ENCODE results near the gene MPPED1. TPM values are rescaled to one million over a fixed set of nuclear protein-coding genes. Genes with fewer than 3 reads are reported as not detected.

Gene MPPED1
- total and polyA plus RNA-seq, 4 donors, result 14.3 to 23.3 (median 16.0) TPM

DNA sequence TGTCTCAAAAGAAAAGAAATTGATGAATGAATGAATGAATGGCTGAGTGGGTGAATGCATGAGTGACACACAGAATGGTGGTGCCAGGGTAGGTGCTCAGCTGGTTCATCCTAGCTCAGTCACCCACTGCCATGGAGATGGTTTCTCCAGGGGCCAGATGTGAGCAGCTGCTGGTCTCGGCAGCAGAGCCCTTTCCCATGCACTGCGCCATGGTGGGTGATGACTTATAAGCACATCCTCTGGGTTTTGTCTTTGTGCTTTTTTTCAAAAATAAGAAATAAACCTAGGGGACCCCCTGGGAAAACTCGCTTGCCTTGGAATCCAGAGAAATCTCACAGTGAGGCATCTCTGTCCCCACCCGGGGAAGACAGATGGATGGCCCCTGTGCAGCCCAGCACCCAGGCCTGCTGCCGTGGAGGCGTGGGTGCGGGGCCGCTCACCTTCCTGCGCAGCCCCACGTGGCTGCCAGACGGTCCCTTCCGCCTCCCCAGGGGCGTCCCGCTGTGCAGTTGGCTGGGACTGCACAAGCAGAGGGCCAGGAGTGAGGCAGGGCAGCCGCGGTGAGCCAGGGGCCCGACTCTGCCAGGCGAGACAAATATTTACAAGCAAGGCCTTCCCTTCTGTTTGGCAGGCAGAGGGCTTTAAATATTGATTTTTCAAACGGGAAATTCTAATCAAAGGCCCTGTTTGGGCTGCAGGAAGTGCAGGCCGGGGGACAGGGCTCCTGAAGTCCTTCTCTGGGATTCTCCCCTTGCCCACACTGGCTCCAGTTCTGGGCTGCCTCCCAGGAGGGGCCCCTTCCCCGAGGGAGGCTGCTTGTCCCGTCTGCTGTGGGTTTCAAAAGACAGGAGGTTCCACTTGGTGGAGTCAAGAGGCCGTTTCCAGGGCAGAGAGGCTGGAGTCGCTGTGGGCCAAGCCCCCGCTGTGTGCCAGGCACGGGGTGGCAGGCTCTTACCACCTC, 24.3 kb downstream of the MPPED1 start:
- peak in 1 of 6 donors; percentile 76 for DNase-seq (ENCODE audit: low read depth in 4 of 6, low spot score in 6 of 6)
- Histone ChIP-seq H3K27me3 (ENCODE audit: control insufficient read depth, insufficient read depth, low read length) (no peaks in the 10 kb centered on the region), H3K9me3 (ENCODE audit: control insufficient read depth, insufficient read depth, low read length) (no peaks in the 10 kb centered on the region), H3K4me3 (ENCODE audit: low read depth, low read length) (no peak overlapping the region), H3K4me1 (ENCODE audit: control insufficient read depth, insufficient read depth, low read length) (peaks cover 20% of the 10 kb centered on the region), H3K27ac (ENCODE audit: low read depth, low read length) (no peak overlapping the region), H3K36me3 (ENCODE audit: control insufficient read depth, insufficient read depth, low read length) (peaks cover 23% of the 10 kb centered on the region)
- 40% methylated on average over 23 of the region's 26 CpGs for WGBS (ENCODE audit: insufficient coverage)

DNA sequence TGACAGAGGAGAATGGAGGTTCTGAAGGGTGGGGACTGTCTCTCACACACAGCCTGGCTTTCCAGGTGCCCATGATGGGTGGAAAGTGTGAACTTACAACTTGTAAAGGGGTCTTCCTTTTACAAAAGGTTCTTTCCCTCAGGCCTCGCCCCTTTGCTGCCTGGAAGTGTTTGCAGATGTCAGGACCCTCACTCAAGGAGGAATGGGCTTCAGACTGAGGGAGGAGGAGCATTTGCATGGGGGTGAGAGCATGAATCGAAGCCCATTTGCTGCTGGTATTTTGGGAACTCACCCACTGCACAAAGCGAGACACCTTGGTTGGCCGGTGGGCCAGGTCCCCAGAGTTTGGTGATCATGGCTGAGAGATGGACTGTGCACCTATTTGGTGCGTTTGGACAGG, 25.1 kb downstream of the MPPED1 start:
- 87% methylated on average over 3 of the region's 5 CpGs for WGBS (ENCODE audit: insufficient coverage)
- no peak for DNase-seq (ENCODE audit: low read depth in 4 of 6, low spot score in 6 of 6)
- no peaks in the 10 kb centered on the region for H3K27me3 ChIP-seq (ENCODE audit: control insufficient read depth, insufficient read depth, low read length)
- H3K9me3 ChIP-seq (ENCODE audit: control insufficient read depth, insufficient read depth, low read length), result no peaks in the 10 kb centered on the region
- no peak overlapping the region for H3K4me3 ChIP-seq (ENCODE audit: low read depth, low read length)
- peaks cover 21% of the 10 kb centered on the region for H3K4me1 ChIP-seq (ENCODE audit: control insufficient read depth, insufficient read depth, low read length)
- no peak overlapping the region for H3K27ac ChIP-seq (ENCODE audit: low read depth, low read length)
- H3K36me3 ChIP-seq (ENCODE audit: control insufficient read depth, insufficient read depth, low read length), result peaks cover 23% of the 10 kb centered on the region

DNA sequence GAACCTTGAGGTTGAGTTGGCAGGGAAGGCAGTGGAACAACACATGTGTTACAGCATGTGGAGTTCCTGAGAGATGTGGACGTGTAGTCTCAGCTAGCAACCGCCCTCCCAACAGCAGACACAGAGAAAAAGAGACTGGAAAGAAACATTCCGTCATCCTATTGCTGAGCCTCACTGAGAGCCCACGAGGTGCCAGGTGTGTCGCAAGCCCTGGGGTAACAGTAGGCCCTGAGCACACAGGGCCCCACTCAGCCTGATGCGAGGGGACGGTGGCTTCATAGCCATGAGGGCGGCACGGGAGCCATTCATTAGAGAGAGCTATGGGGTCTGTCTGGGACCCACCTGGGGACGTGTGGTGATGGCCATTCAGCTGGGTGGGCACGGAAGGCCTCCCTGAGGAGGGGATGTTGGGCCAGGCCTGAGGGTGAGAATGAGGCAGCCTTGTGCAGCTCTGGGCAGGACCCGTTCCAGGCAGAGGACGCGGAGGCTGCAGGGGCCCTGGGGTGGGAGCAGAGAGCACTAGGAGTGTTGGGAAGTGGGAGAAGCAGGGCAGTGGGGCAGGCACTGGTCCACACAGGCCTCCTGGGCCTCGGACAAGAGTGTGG, 26.2 kb downstream of the MPPED1 start:
- H3K27me3 ChIP-seq (ENCODE audit: control insufficient read depth, insufficient read depth, low read length), result no peaks in the 10 kb centered on the region
- no peak for DNase-seq (ENCODE audit: low read depth in 4 of 6, low spot score in 6 of 6)
- 82% methylated on average over 15 of the region's 15 CpGs for WGBS (ENCODE audit: insufficient coverage)
- H3K36me3 ChIP-seq (ENCODE audit: control insufficient read depth, insufficient read depth, low read length), result peaks cover 23% of the 10 kb centered on the region
- H3K4me3 ChIP-seq (ENCODE audit: low read depth, low read length), result no peak overlapping the region
- H3K4me1 ChIP-seq (ENCODE audit: control insufficient read depth, insufficient read depth, low read length), result peaks cover 19% of the 10 kb centered on the region
- H3K9me3 ChIP-seq (ENCODE audit: control insufficient read depth, insufficient read depth, low read length), result no peaks in the 10 kb centered on the region
- H3K27ac ChIP-seq (ENCODE audit: low read depth, low read length), result no peak overlapping the region

DNA sequence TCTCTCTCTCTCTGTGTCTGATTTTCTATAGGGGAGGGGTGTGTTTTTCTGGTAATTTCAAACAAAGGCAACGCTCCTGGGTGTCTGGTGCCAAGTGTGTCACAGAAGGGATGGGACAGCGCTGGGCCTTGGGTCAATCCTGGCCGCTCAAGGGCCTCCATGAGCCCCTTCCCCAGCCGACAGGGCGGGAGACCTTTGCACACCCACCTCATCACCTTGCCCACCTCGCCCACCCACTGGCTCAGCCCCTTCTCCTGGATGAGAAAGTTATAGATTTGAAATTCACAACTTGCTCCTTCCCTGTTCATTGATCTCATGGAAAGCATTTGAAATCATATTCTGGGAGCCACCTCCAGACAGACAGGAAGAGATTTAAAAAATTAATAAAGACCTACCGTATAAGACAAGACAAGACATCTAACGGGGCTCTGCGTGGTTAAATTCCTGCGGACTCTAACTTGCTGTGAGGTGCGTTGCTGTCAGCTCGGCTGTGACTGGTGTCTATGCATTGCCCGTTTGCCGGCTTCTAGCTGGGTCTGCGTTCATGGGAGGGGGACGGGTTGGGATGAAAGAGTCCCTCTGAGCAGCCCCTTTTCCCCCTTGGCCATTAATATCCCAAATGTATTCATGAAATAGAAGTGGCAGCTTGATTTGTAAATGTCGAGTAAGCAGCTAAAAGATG, 27.0 kb downstream of the MPPED1 start:
- WGBS (ENCODE audit: insufficient coverage), result no CpG with 5 or more reads among the region's 17 CpGs

DNA sequence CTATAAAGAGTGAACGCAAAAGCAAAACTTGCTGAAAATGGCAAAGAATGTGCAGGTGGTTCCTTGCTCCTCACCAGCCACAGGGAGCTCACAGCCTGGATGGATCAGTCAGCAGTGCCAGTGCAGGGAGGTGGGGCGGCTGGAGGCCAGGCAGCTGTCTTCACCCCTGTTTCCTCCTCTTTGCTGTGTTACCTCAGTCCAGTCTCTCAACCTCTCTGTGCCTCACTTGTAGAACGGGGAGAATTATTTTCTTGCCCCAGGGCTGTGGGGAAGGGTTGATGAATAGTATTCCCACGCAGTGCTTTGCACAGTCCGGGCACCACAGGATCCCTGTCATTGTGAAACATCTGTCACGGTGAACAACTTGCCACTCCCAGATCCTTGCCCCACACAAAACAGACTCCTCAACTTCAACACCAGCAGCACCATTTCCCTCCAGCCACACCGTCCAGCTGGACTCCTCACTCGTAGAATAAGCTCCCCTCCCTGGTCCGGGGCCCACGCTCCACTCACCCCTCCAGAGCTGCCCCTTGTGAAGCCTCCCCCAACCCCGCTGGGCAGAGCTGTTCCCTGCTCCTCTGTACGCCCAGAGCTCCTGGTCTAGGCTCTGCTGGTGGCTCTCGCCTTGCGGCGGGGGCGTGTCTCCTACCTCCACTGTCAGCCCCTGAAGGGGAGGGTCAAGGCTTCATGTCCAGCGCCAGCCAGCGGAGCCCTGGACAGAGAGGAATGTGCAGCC, 27.7 kb downstream of the MPPED1 start:
- Histone ChIP-seq H3K4me3 (ENCODE audit: low read depth, low read length) (no peak overlapping the region), H3K9me3 (ENCODE audit: control insufficient read depth, insufficient read depth, low read length) (no peaks in the 10 kb centered on the region), H3K27me3 (ENCODE audit: control insufficient read depth, insufficient read depth, low read length) (no peaks in the 10 kb centered on the region), H3K4me1 (ENCODE audit: control insufficient read depth, insufficient read depth, low read length) (peaks cover 17% of the 10 kb centered on the region), H3K27ac (ENCODE audit: low read depth, low read length) (no peak overlapping the region), H3K36me3 (ENCODE audit: control insufficient read depth, insufficient read depth, low read length) (peaks cover 23% of the 10 kb centered on the region)
- no peak for DNase-seq (ENCODE audit: low read depth in 4 of 6, low spot score in 6 of 6)
- 74% methylated on average over 15 of the region's 18 CpGs for WGBS (ENCODE audit: insufficient coverage)

More for the DNA sequence above, 27.0 kb downstream of the MPPED1 start:
- peaks cover 19% of the 10 kb centered on the region for H3K4me1 ChIP-seq (ENCODE audit: control insufficient read depth, insufficient read depth, low read length)
- no peaks in the 10 kb centered on the region for H3K27me3 ChIP-seq (ENCODE audit: control insufficient read depth, insufficient read depth, low read length)
- H3K36me3 ChIP-seq (ENCODE audit: control insufficient read depth, insufficient read depth, low read length), result peaks cover 23% of the 10 kb centered on the region
- H3K9me3 ChIP-seq (ENCODE audit: control insufficient read depth, insufficient read depth, low read length), result no peaks in the 10 kb centered on the region
- H3K27ac ChIP-seq (ENCODE audit: low read depth, low read length), result no peak overlapping the region
- no peak for DNase-seq (ENCODE audit: low read depth in 4 of 6, low spot score in 6 of 6)
- H3K4me3 ChIP-seq (ENCODE audit: low read depth, low read length), result no peak overlapping the region

DNA sequence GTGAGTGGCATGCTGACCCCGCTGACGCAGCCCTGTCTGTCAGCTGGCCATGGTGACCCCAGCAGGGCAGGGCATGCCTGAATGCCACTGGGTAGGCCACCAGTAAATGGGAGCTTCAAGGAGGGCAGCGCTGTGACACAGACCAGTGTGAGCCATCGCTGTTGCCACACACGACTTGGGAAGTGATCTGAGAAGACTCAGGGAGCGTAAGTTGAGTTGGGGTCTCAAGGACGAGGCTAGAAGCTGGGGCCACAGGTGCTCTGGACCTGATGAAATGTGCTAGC, 28.2 kb downstream of the MPPED1 start:
- Histone ChIP-seq H3K27ac (ENCODE audit: low read depth, low read length) (no peak overlapping the region), H3K9me3 (ENCODE audit: control insufficient read depth, insufficient read depth, low read length) (no peaks in the 10 kb centered on the region), H3K36me3 (ENCODE audit: control insufficient read depth, insufficient read depth, low read length) (peaks cover 18% of the 10 kb centered on the region), H3K27me3 (ENCODE audit: control insufficient read depth, insufficient read depth, low read length) (no peaks in the 10 kb centered on the region), H3K4me3 (ENCODE audit: low read depth, low read length) (no peak overlapping the region), H3K4me1 (ENCODE audit: control insufficient read depth, insufficient read depth, low read length) (peaks cover 17% of the 10 kb centered on the region)
- 90% methylated on average over 7 of the region's 7 CpGs for WGBS (ENCODE audit: insufficient coverage)
- no peak for DNase-seq (ENCODE audit: low read depth in 4 of 6, low spot score in 6 of 6)

DNA sequence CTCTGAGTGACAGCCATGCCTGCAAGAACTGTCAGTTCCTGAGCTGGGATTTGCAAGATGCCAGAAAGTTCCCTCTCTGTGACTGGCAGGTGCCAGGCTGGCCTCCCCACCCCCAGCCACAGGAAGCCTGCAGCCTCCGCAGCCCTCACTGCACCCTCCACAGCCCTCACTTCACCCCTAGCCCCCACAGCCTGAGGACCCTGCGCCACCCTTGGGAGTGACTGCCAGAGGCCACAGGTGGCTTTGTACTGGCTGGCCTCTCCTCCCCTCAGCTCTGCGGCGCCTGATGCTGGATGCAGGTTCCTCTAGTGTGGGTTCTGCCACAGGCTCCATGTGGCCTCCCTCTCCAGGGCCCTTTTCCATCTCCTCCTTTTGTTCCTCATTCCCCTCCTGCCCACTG, 28.7 kb downstream of the MPPED1 start:
- H3K36me3 ChIP-seq (ENCODE audit: control insufficient read depth, insufficient read depth, low read length), result peaks cover 16% of the 10 kb centered on the region
- H3K4me1 ChIP-seq (ENCODE audit: control insufficient read depth, insufficient read depth, low read length), result peaks cover 17% of the 10 kb centered on the region
- H3K4me3 ChIP-seq (ENCODE audit: low read depth, low read length), result no peak overlapping the region
- no peak for DNase-seq (ENCODE audit: low read depth in 4 of 6, low spot score in 6 of 6)
- no peaks in the 10 kb centered on the region for H3K9me3 ChIP-seq (ENCODE audit: control insufficient read depth, insufficient read depth, low read length)
- H3K27me3 ChIP-seq (ENCODE audit: control insufficient read depth, insufficient read depth, low read length), result no peaks in the 10 kb centered on the region
- WGBS (ENCODE audit: insufficient coverage), result 85% methylated on average over 4 of the region's 4 CpGs
- no peak overlapping the region for H3K27ac ChIP-seq (ENCODE audit: low read depth, low read length)

DNA sequence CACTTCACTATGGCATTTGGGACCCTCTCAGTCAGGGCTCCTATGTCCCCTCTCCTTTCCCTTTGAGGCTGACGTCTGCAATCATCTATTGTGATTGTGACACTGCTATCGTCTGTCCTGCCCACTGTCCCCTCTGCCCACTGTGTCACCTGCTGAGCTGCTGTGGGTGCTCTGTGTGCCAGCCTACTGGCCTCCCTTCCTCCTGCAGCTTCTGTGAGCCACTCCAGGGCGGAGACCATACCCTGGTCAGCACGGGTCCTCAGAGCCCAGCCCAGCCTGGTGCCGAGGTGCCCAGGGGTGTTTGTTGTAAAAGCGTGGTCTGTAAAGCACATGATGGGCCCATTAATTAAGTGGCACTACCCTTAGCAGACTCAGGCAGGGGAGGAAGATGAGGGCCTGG, 29.4 kb downstream of the MPPED1 start:
- WGBS (ENCODE audit: insufficient coverage), result 58% methylated on average over 5 of the region's 6 CpGs
- no peak for DNase-seq (ENCODE audit: low read depth in 4 of 6, low spot score in 6 of 6)
- Histone ChIP-seq H3K27ac (ENCODE audit: low read depth, low read length) (no peak overlapping the region), H3K27me3 (ENCODE audit: control insufficient read depth, insufficient read depth, low read length) (no peaks in the 10 kb centered on the region), H3K9me3 (ENCODE audit: control insufficient read depth, insufficient read depth, low read length) (no peaks in the 10 kb centered on the region), H3K36me3 (ENCODE audit: control insufficient read depth, insufficient read depth, low read length) (peaks cover 14% of the 10 kb centered on the region), H3K4me1 (ENCODE audit: control insufficient read depth, insufficient read depth, low read length) (peaks cover 12% of the 10 kb centered on the region), H3K4me3 (ENCODE audit: low read depth, low read length) (no peak overlapping the region)

DNA sequence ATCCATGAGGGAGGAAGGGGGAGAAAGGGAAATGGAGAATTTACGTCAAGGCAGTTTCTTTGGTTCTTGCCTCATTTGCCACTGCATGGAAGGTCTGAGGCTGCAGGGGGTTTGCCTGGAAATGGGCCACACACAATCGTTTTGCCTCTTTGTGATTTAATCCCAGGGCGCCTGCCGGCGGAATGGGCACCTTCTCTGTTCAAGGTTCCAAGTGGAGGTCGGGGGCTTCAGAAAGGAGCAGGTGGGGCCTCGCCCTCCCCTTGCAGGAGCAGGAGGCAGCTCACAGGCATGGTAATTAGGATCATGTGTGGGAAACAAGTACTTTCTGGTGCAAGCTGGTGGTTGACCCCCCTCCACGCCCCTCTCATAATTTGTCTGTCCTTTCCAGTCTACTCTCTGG, 29.9 kb downstream of the MPPED1 start:
- no peaks in the 10 kb centered on the region for H3K9me3 ChIP-seq (ENCODE audit: control insufficient read depth, insufficient read depth, low read length)
- peak in 1 of 6 donors; percentile 42 for DNase-seq (ENCODE audit: low read depth in 4 of 6, low spot score in 6 of 6)
- peaks cover 10% of the 10 kb centered on the region for H3K36me3 ChIP-seq (ENCODE audit: control insufficient read depth, insufficient read depth, low read length)
- no peaks in the 10 kb centered on the region for H3K27me3 ChIP-seq (ENCODE audit: control insufficient read depth, insufficient read depth, low read length)
- no peak overlapping the region for H3K4me3 ChIP-seq (ENCODE audit: low read depth, low read length)
- H3K27ac ChIP-seq (ENCODE audit: low read depth, low read length), result no peak overlapping the region
- WGBS (ENCODE audit: insufficient coverage), result 54% methylated on average over 8 of the region's 8 CpGs
- H3K4me1 ChIP-seq (ENCODE audit: control insufficient read depth, insufficient read depth, low read length), result peaks cover 12% of the 10 kb centered on the region

All from spinal cord (tissue), 10 donors.